Fibroblast of lung (primary cell): Measurements from ENCODE around the gene C9orf50. TPM values are rescaled to one million over a fixed set of nuclear protein-coding genes. Genes with fewer than 3 reads are reported as not detected.

ENCODE experiments used
- DNase-seq, 2 donors: peaks; one replicate each; pipeline versions ENCODE4 v3.0.0 to v3.0.0-alpha.2; 2010; ENCODE audit warnings: low read depth in 2 of 2
- H2AFZ ChIP-seq: 2 replicates; pipeline ENCODE4 v1.5.1; 2012; ENCODE audit warnings: low read length, control low read depth, inconsistent platforms
- H3K27ac ChIP-seq: 2 replicates; pipeline ENCODE4 v1.5.1; 2011; ENCODE audit warnings: low read length, control low read depth; ENCODE audit not compliant: insufficient read depth
- H3K27me3 ChIP-seq: 2 replicates; pipeline ENCODE4 v1.5.1; 2011; ENCODE audit warnings: mild to moderate bottlenecking, low read length; ENCODE audit not compliant: control insufficient read depth, insufficient read depth
- H3K36me3 ChIP-seq: 2 replicates; pipeline ENCODE4 v1.5.1; 2011; ENCODE audit warnings: low read length; ENCODE audit not compliant: control insufficient read depth, insufficient read depth
- H3K4me1 ChIP-seq: 2 replicates; pipeline ENCODE4 v1.5.1; 2011; ENCODE audit warnings: low read length; ENCODE audit not compliant: control insufficient read depth, insufficient read depth; ENCODE audit errors: extremely low read depth
- H3K4me2 ChIP-seq: 2 replicates; pipeline ENCODE4 v1.5.1; 2011; ENCODE audit warnings: low read length, control low read depth; ENCODE audit not compliant: insufficient read depth; ENCODE audit errors: extremely low read depth
- H3K4me3 ChIP-seq, 4 experiments: fragments of 200-600 bp in 1 of 4; sonication (generic) in 1 of 4; replicated peaks in 1 of 4; 2 replicates each; pipeline ENCODE4 v1.5.1; 2011 to 2016; ENCODE audit warnings: low read length in 4 of 4, low read depth in 3 of 4, mild to moderate bottlenecking in 3 of 4, control low read depth in 2 of 4, inconsistent platforms in 1 of 4, mixed read lengths in 1 of 4; ENCODE audit not compliant: insufficient read depth in 1 of 4; ENCODE audit errors: control extremely low read depth in 1 of 4
- H3K79me2 ChIP-seq: 2 replicates; pipeline ENCODE4 v1.5.1; 2012; ENCODE audit warnings: mild to moderate bottlenecking, low read length, inconsistent platforms; ENCODE audit not compliant: control insufficient read depth, insufficient read depth
- H3K9ac ChIP-seq: 2 replicates; pipeline ENCODE4 v1.5.1; 2011; ENCODE audit warnings: mild to moderate bottlenecking, low read length, control low read depth; ENCODE audit not compliant: insufficient read depth
- H3K9me3 ChIP-seq: 2 replicates; pipeline ENCODE4 v1.5.1; 2012; ENCODE audit warnings: low read depth, low read length; ENCODE audit not compliant: control insufficient read depth, insufficient read depth
- H4K20me1 ChIP-seq: 2 replicates; pipeline ENCODE4 v1.5.1; 2011; ENCODE audit warnings: low read length; ENCODE audit not compliant: control insufficient read depth, insufficient read depth; ENCODE audit errors: extremely low read depth
- EZH2 ChIP-seq: IDR thresholded peaks from 2 replicates; pipeline ENCODE4 v1.5.1; 2012; ENCODE audit warnings: low read length, control low read depth, mild to moderate bottlenecking; ENCODE audit errors: missing control alignments
- polyA plus RNA-seq, 2 donors: library from polyadenylated mRNA; depleted of rRNA in 1 of 2; stranded (reverse) in 1 of 2; unstranded in 1 of 2; fragments of >200 nt; gene quantifications; 2 replicates each; pipeline ENCODE4 v1.2.1, GENCODE V29; 2011 to 2012; ENCODE audit warnings: missing spikeins in 1 of 2
- total RNA-seq: library from RNA; depleted of rRNA; stranded (reverse); fragments of >200 nt; gene quantifications from 2 replicates; pipeline ENCODE4 v1.2.1, GENCODE V29; 2014
- TF ChIP-seq, protein P1 (sequence below), 2 donors: IDR thresholded peaks in 1 of 2; conservative IDR thresholded peaks in 1 of 2; 1 replicate in 1 of 2; 2 replicates in 1 of 2; pipeline ENCODE4 v1.5.1; 2011 to 2012; ENCODE audit warnings: low read length in 2 of 2, control low read depth in 1 of 2, inconsistent platforms in 1 of 2, low read depth in 1 of 2, mild to moderate bottlenecking in 1 of 2

Gene C9orf50
- total and polyA plus RNA-seq, 2 donors (not counting 1 experiment from before 2014, with no cell fraction given): 0.16 to 0.17 TPM

DNA sequence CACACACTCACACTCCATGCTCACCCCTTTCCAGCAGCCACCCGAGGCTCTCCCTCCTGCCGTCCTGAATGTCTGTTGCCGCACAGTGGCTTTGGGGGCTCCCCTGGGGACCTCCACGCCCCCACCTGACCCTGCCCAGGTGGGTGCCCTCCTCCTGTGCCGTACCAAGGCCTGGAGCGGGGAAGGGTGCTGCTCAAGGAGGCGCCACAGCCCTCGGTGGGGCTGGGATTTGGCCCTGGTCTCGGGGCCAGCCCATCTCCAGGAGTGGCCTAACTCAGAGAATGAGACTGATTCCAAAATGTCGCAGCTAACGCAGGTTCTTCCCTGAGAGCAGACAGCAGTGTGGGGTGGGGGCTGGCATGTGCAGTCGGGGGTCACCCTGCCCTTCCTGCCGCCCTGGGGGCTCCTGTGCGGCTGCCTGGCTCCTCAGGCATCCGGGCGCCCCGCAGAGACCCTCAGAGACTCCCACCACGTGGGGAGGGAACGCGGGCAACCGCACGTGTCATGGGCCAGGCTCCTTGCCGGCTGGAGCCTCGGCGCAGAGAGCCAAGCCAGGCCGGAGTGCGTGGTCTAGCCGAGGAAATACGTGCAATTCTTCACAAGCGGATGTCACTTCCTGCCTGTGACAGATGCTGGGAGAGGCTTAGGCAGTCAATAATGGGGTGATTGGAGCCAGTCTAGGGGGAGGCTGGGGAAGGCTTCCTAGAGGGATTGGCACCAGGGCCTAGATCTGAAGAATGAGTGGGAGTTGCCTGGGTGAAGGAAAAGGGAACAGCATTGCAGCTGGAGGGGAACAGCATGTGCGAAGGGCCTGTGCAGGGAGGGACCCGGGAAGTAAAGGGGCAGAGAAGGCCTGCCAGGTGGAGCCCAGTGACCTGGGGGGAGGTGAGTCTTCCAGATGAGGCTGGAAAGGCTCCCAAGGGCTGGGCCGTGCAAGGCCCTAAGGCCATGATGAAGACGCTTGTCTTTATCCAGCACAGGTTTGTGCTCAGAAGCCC, 44.1 kb downstream of the C9orf50 start:
- no peak overlapping the region for H3K4me2 ChIP-seq
- TF ChIP-seq, protein P1, sequence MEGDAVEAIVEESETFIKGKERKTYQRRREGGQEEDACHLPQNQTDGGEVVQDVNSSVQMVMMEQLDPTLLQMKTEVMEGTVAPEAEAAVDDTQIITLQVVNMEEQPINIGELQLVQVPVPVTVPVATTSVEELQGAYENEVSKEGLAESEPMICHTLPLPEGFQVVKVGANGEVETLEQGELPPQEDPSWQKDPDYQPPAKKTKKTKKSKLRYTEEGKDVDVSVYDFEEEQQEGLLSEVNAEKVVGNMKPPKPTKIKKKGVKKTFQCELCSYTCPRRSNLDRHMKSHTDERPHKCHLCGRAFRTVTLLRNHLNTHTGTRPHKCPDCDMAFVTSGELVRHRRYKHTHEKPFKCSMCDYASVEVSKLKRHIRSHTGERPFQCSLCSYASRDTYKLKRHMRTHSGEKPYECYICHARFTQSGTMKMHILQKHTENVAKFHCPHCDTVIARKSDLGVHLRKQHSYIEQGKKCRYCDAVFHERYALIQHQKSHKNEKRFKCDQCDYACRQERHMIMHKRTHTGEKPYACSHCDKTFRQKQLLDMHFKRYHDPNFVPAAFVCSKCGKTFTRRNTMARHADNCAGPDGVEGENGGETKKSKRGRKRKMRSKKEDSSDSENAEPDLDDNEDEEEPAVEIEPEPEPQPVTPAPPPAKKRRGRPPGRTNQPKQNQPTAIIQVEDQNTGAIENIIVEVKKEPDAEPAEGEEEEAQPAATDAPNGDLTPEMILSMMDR (conservative IDR thresholded peaks at IDR 0.05 in 1 of 2, IDR thresholded peaks at IDR 0.05 in 1 of 2; ENCODE audit: low read depth in 1 of 2, low read length in 2 of 2): no peak
- TF ChIP-seq EZH2: no peak
- no peaks in the 10 kb centered on the region for H3K9me3 ChIP-seq
- H3K4me3 ChIP-seq: no peak overlapping the region
- peak; percentile 42 to 86 for DNase-seq
- peak overlapping the region; percentile 55 for H2AFZ ChIP-seq
- no peaks in the 10 kb centered on the region for H3K36me3 ChIP-seq
- H4K20me1 ChIP-seq: no peaks in the 10 kb centered on the region
- H3K27me3 ChIP-seq: no peaks in the 10 kb centered on the region
- peak overlapping the region; percentile 63 for H3K27ac ChIP-seq
- peak overlapping the region; percentile 30 for H3K9ac ChIP-seq
- peaks cover 14% of the 10 kb centered on the region for H3K4me1 ChIP-seq
- H3K79me2 ChIP-seq: no peaks in the 10 kb centered on the region

DNA sequence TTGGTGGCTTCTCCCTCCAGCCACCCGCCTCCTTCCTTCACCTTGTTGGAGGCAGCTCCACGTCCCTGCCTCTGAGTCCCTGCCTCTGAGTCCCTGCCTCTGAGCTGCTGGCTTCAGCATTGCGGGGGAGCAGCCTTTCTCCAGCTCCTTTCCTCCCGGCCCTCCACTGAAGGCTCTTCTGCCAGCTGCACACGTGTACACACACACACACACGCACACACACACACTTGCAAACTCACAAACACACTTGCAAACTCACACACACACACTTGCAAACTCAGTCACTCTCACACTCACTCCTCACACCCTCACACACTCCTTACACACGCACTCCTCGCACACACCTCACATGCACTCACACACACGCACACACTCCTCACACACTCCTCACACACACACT, 45.1 kb downstream of the C9orf50 start:
- Histone ChIP-seq H3K9ac (no peak overlapping the region), H2AFZ (peak overlapping the region; percentile 41), H4K20me1 (no peaks in the 10 kb centered on the region), H3K79me2 (no peaks in the 10 kb centered on the region), H3K4me3 (no peak overlapping the region), H3K4me1 (peaks cover 18% of the 10 kb centered on the region), H3K27me3 (no peaks in the 10 kb centered on the region), H3K36me3 (no peaks in the 10 kb centered on the region), H3K27ac (peak overlapping the region; percentile 65), H3K4me2 (no peak overlapping the region), H3K9me3 (no peaks in the 10 kb centered on the region)
- no peak for TF ChIP-seq EZH2
- TF ChIP-seq, protein P1 (conservative IDR thresholded peaks at IDR 0.05 in 1 of 2, IDR thresholded peaks at IDR 0.05 in 1 of 2; ENCODE audit: low read depth in 1 of 2, low read length in 2 of 2): no peak
- no peak for DNase-seq

DNA sequence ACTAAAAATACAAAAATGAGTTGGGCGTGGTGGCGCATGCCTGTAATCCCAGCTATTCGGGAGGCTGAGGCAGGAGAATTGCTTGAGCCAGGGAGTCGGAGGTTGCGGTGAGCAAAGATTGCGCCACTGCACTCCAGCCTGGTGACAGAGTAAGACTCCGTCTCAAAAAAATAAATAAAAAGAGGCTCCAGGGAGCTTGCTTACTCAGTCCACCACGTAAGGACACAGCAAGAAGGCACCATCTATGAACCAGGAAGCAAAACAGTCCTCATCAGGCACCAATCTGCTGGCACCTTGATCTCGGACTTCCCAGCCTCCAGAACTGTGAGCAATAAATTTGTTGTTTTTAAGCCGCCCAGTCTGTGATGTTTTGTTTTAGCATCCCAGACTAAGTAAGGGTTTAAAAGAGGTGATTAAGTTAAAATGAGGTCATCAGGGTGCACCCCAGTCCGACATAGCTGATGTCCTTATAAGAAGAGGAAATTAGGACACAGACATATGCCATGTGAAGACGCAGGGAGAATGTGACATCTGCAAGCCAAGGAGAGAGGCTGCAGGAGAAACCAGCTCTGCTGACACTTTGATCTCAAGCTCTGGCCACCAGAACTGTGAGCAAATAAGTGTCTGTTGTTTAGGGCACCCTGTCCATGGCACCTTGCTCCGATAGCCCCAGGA, 45.9 kb downstream of the C9orf50 start:
- Histone ChIP-seq H4K20me1 (no peaks in the 10 kb centered on the region), H3K4me3 (no peak overlapping the region), H3K79me2 (no peaks in the 10 kb centered on the region), H3K36me3 (no peaks in the 10 kb centered on the region), H3K4me2 (no peak overlapping the region), H3K9me3 (no peaks in the 10 kb centered on the region), H3K27ac (peak overlapping the region; percentile 65), H2AFZ (peak overlapping the region; percentile 41), H3K9ac (no peak overlapping the region), H3K4me1 (peaks cover 23% of the 10 kb centered on the region), H3K27me3 (no peaks in the 10 kb centered on the region)
- peak; percentile 62 to 78 for DNase-seq
- no peak for TF ChIP-seq EZH2
- TF ChIP-seq, protein P1 (conservative IDR thresholded peaks at IDR 0.05 in 1 of 2, IDR thresholded peaks at IDR 0.05 in 1 of 2; ENCODE audit: low read depth in 1 of 2, low read length in 2 of 2): no peak
